Measurements from ENCODE around the gene FBXO36. TPM values are rescaled to one million over a fixed set of nuclear protein-coding genes. Genes with fewer than 3 reads are reported as not detected.
A peak's percentile ranks its signal among the peaks of the same experiment; 100 is the strongest.

FBXO36 gene
- total RNA-seq, 1 donor from 2014 or later = 13.1 TPM

- H3K36me3 Mint-ChIP-seq = peaks cover 14% of the 10 kb centered on the region
- Histone ChIP-seq H3F3A (ENCODE audit: low read depth) (peaks cover 32% of the 10 kb centered on the region), H3K36me3 (no peaks in the 10 kb centered on the region), H3K9ac (no peak overlapping the region), H3K9me3 (ENCODE audit: low read depth) (no peaks in the 10 kb centered on the region), H3K27me3 (no peaks in the 10 kb centered on the region), H3K27ac (no peak overlapping the region), H3K4me2 (no peak overlapping the region), H3K4me1 (peaks cover 7% of the 10 kb centered on the region), H3K4me3 (no peak overlapping the region), H2AFZ (replicated peaks) (no peak overlapping the region), H4K20me1 (ENCODE audit: low read depth) (peaks cover 61% of the 10 kb centered on the region), H3K79me2 (ENCODE audit: low read depth) (peaks cover 84% of the 10 kb centered on the region)
- no peak for DNase-seq (ENCODE audit: low spot score)
- no peak overlapping the region for H3K4me3 Mint-ChIP-seq
- no peak overlapping the region for H3K27ac Mint-ChIP-seq
- H3K27me3 Mint-ChIP-seq (ENCODE audit: insufficient read depth, low read depth) = peaks cover 7% of the 10 kb centered on the region
- TF ChIP-seq CTCF (IDR thresholded peaks at IDR 0.05) (no peak), EZH2phosphoT487 (IDR thresholded peaks at IDR 0.05) (no peak), EZH2 (IDR thresholded peaks at IDR 0.05) (no peak)
- no peaks in the 10 kb centered on the region for H3K9me3 Mint-ChIP-seq
- peaks cover 13% of the 10 kb centered on the region for H3K4me1 Mint-ChIP-seq
These were observed 4.5 kb upstream of the FBXO36 start for GRCh38 chr2:229917793-229918192.

- H3K4me1 ChIP-seq = peaks cover 11% of the 10 kb centered on the region
- H3K9me3 ChIP-seq (ENCODE audit: low read depth) = no peaks in the 10 kb centered on the region
- TF ChIP-seq EZH2 (IDR thresholded peaks at IDR 0.05) (no peak), EZH2phosphoT487 (IDR thresholded peaks at IDR 0.05) (no peak)
- Mint-ChIP-seq H3K27ac (peak overlapping the region; percentile 94), H3K9me3 (no peaks in the 10 kb centered on the region), H3K36me3 (peaks cover 12% of the 10 kb centered on the region), H3K4me3 (peak overlapping the region; percentile 100), H3K27me3 (ENCODE audit: insufficient read depth, low read depth) (peaks cover 7% of the 10 kb centered on the region), H3K4me1 (peaks cover 15% of the 10 kb centered on the region)
- peak overlapping the region; percentile 77 for H3K4me3 ChIP-seq
- H3K27me3 ChIP-seq = no peaks in the 10 kb centered on the region
- H3F3A ChIP-seq (ENCODE audit: low read depth) = peaks cover 38% of the 10 kb centered on the region
- peak; percentile 48 for DNase-seq (ENCODE audit: low spot score)
- peaks cover 38% of the 10 kb centered on the region for H4K20me1 ChIP-seq (ENCODE audit: low read depth)
- peak overlapping the region; percentile 72 for H3K9ac ChIP-seq
- no peaks in the 10 kb centered on the region for H3K36me3 ChIP-seq
- H3K4me2 ChIP-seq = peak overlapping the region; percentile 81
- peaks cover 83% of the 10 kb centered on the region for H3K79me2 ChIP-seq (ENCODE audit: low read depth)
- no peak overlapping the region for H2AFZ ChIP-seq (replicated peaks)
- H3K27ac ChIP-seq = peak overlapping the region; percentile 96
These were observed 2.2 kb upstream of the FBXO36 start for GRCh38 chr2:229920011-229920641.

GRCh38 chr2:229921101-229921891 lies 1.0 kb upstream of the FBXO36 start:
- Histone ChIP-seq H4K20me1 (ENCODE audit: low read depth) (peaks cover 28% of the 10 kb centered on the region), H3F3A (ENCODE audit: low read depth) (peaks cover 38% of the 10 kb centered on the region), H3K9ac (peak overlapping the region; percentile 72), H3K27me3 (no peaks in the 10 kb centered on the region), H3K4me1 (peaks cover 11% of the 10 kb centered on the region), H3K9me3 (ENCODE audit: low read depth) (no peaks in the 10 kb centered on the region), H3K79me2 (ENCODE audit: low read depth) (peaks cover 83% of the 10 kb centered on the region), H3K27ac (peak overlapping the region; percentile 96), H3K4me2 (peak overlapping the region; percentile 81), H2AFZ (replicated peaks) (peak overlapping the region; percentile 99), H3K36me3 (no peaks in the 10 kb centered on the region), H3K4me3 (peak overlapping the region; percentile 77)
- H3K36me3 Mint-ChIP-seq = peaks cover 12% of the 10 kb centered on the region
- no peaks in the 10 kb centered on the region for H3K9me3 Mint-ChIP-seq
- DNase-seq (ENCODE audit: low spot score) = peak; percentile 79
- no peak for TF ChIP-seq CTCF (IDR thresholded peaks at IDR 0.05)
- TF ChIP-seq EZH2 (IDR thresholded peaks at IDR 0.05) = peak; percentile 27
- no peak for TF ChIP-seq EZH2phosphoT487 (IDR thresholded peaks at IDR 0.05)
- H3K4me3 Mint-ChIP-seq = peak overlapping the region; percentile 100
- peaks cover 15% of the 10 kb centered on the region for H3K4me1 Mint-ChIP-seq
- H3K27me3 Mint-ChIP-seq (ENCODE audit: insufficient read depth, low read depth) = peaks cover 7% of the 10 kb centered on the region
- peak overlapping the region; percentile 94 for H3K27ac Mint-ChIP-seq
